DMS53 treated with DMSO at 0.1 percent for 48 hours (cell line): ENCODE data around the gene MMAB.
"Not testable (repeated sequence)": the region's sequence is repeated elsewhere in the genome, so short reads cannot be mapped to it uniquely, and the experiment has no call there.

Experiments used
- DNase-seq: peaks from one replicate; lab custom pipeline; 2025; ENCODE audit not compliant: unreplicated experiment; lab: John Stamatoyannopoulos, UW

The MMAB gene

GRCh38 chr12:109604132-109604585 lies 30.9 kb upstream of the MMAB start:
- no peak for DNase-seq

- not testable (repeated sequence) for DNase-seq
These were observed 28.8 kb upstream of the MMAB start for GRCh38 chr12:109602132-109602531.

GRCh38 chr12:109601557-109601956 lies 28.3 kb upstream of the MMAB start:
- no peak for DNase-seq

GRCh38 chr12:109600995-109601394 lies 27.7 kb upstream of the MMAB start:
- DNase-seq, result no peak

GRCh38 chr12:109600481-109600880 lies 27.2 kb upstream of the MMAB start:
- DNase-seq, result no peak

- no peak for DNase-seq
These were observed 25.8 kb upstream of the MMAB start for GRCh38 chr12:109599087-109599486.

GRCh38 chr12:109598428-109598854 lies 25.1 kb upstream of the MMAB start:
- DNase-seq, result no peak

- peak; percentile 89 for DNase-seq
These were observed 24.6 kb upstream of the MMAB start for GRCh38 chr12:109597795-109598427.

GRCh38 chr12:109597414-109597794 lies 24.1 kb upstream of the MMAB start:
- DNase-seq, result no peak

- DNase-seq, result peak; percentile 13
These were observed 23.3 kb upstream of the MMAB start for GRCh38 chr12:109596418-109597244.

- DNase-seq, result no peak
These were observed 22.1 kb upstream of the MMAB start for GRCh38 chr12:109595321-109595902.

- DNase-seq, result no peak
These were observed 21.4 kb upstream of the MMAB start for GRCh38 chr12:109594556-109595317.

GRCh38 chr12:109592905-109593272 lies 19.6 kb upstream of the MMAB start:
- DNase-seq, result no peak

GRCh38 chr12:109592195-109592904 lies 19.0 kb upstream of the MMAB start:
- no peak for DNase-seq

GRCh38 chr12:109591041-109591440 lies 17.7 kb upstream of the MMAB start:
- DNase-seq, result no peak

- no peak for DNase-seq
These were observed 17.3 kb upstream of the MMAB start for GRCh38 chr12:109590566-109590965.

- DNase-seq, result no peak
These were observed 16.5 kb upstream of the MMAB start for GRCh38 chr12:109589691-109590245.

- no peak for DNase-seq
These were observed 15.9 kb upstream of the MMAB start for GRCh38 chr12:109589240-109589590.

- DNase-seq, result peak; percentile 74
These were observed 15.3 kb upstream of the MMAB start for GRCh38 chr12:109588461-109589239.

- no peak for DNase-seq
These were observed 14.6 kb upstream of the MMAB start for GRCh38 chr12:109587921-109588320.
